ENCODE results near the gene VSIG4. TPM values are rescaled to one million over a fixed set of nuclear protein-coding genes. Genes with fewer than 3 reads are reported as not detected.

Gene VSIG4
- total RNA-seq, 2 donors from 2014 or later, result 28.0 to 71.6 TPM

GRCh38 chrX:66030505-66031317 is 9.2 kb downstream of the VSIG4 start:
- Histone ChIP-seq H3K36me3 (no peaks in the 10 kb centered on the region), H3K9me3 (no peaks in the 10 kb centered on the region), H3K4me3 (no peak overlapping the region), H3K27me3 (no peaks in the 10 kb centered on the region), H3K27ac (no peak overlapping the region), H3K4me1 (no peaks in the 10 kb centered on the region)
- no peak for DNase-seq (ENCODE audit: low spot score)
- TF ChIP-seq CTCF (IDR thresholded peaks at IDR 0.05), result peak; percentile 30 to 56

- H3K36me3 ChIP-seq, result no peaks in the 10 kb centered on the region
- no peak for TF ChIP-seq CTCF (IDR thresholded peaks at IDR 0.05)
Measured at GRCh38 chrX:66028936-66029335, 10.9 kb downstream of the VSIG4 start.

GRCh38 chrX:66024570-66024969 is 15.3 kb downstream of the VSIG4 start:
- Histone ChIP-seq H3K36me3 (no peaks in the 10 kb centered on the region), H3K27me3 (no peaks in the 10 kb centered on the region), H3K4me3 (no peak overlapping the region), H3K27ac (no peak overlapping the region), H3K4me1 (no peaks in the 10 kb centered on the region), H3K9me3 (no peaks in the 10 kb centered on the region)
- TF ChIP-seq CTCF (IDR thresholded peaks at IDR 0.05), result no peak
- no peak for DNase-seq (ENCODE audit: low spot score)

More at GRCh38 chrX:66028936-66029335, 10.9 kb downstream of the VSIG4 start:
- Histone ChIP-seq H3K4me1 (no peaks in the 10 kb centered on the region), H3K4me3 (no peak overlapping the region), H3K9me3 (no peaks in the 10 kb centered on the region), H3K27me3 (no peaks in the 10 kb centered on the region), H3K27ac (no peak overlapping the region)
- no peak for DNase-seq (ENCODE audit: low spot score)

- H3K9me3 ChIP-seq, result no peaks in the 10 kb centered on the region
- no peak overlapping the region for H3K27ac ChIP-seq
- H3K4me1 ChIP-seq, result no peaks in the 10 kb centered on the region
- H3K4me3 ChIP-seq, result no peak overlapping the region
- no peaks in the 10 kb centered on the region for H3K27me3 ChIP-seq
- H3K36me3 ChIP-seq, result no peaks in the 10 kb centered on the region
- DNase-seq (ENCODE audit: low spot score), result no peak
- TF ChIP-seq CTCF (IDR thresholded peaks at IDR 0.05), result no peak
Measured at GRCh38 chrX:66024092-66024467, 15.8 kb downstream of the VSIG4 start.

GRCh38 chrX:66023385-66024091 is 16.3 kb downstream of the VSIG4 start:
- H3K27me3 ChIP-seq, result no peaks in the 10 kb centered on the region

More at GRCh38 chrX:66023385-66024091, 16.3 kb downstream of the VSIG4 start:
- TF ChIP-seq CTCF (IDR thresholded peaks at IDR 0.05), result no peak
- no peak overlapping the region for H3K4me3 ChIP-seq
- H3K27ac ChIP-seq, result no peak overlapping the region
- H3K4me1 ChIP-seq, result no peaks in the 10 kb centered on the region
- no peak for DNase-seq (ENCODE audit: low spot score)
- no peaks in the 10 kb centered on the region for H3K9me3 ChIP-seq
- no peaks in the 10 kb centered on the region for H3K36me3 ChIP-seq
